ENCODE measurements around the gene LSR. TPM values are rescaled to one million over a fixed set of nuclear protein-coding genes. Genes with fewer than 3 reads are reported as not detected.

Gene LSR
- total RNA-seq, 1 donor from 2014 or later: 27.1 TPM

- Histone ChIP-seq H4K20me1 (ENCODE audit: low read depth) (no peaks in the 10 kb centered on the region), H3K27ac (no peak overlapping the region), H3K79me2 (ENCODE audit: low read depth) (no peaks in the 10 kb centered on the region), H3K4me3 (no peak overlapping the region), H3K9ac (no peak overlapping the region), H3K27me3 (no peaks in the 10 kb centered on the region), H3F3A (ENCODE audit: low read depth) (peaks cover 21% of the 10 kb centered on the region), H3K36me3 (no peaks in the 10 kb centered on the region), H3K4me2 (no peak overlapping the region), H3K9me3 (ENCODE audit: low read depth) (no peaks in the 10 kb centered on the region), H2AFZ (replicated peaks) (peak overlapping the region; percentile 4), H3K4me1 (peaks cover 8% of the 10 kb centered on the region)
- Mint-ChIP-seq H3K27ac (no peak overlapping the region), H3K36me3 (no peaks in the 10 kb centered on the region), H3K9me3 (no peaks in the 10 kb centered on the region), H3K4me3 (no peak overlapping the region), H3K4me1 (no peaks in the 10 kb centered on the region), H3K27me3 (ENCODE audit: insufficient read depth, low read depth) (peaks cover 8% of the 10 kb centered on the region)
- TF ChIP-seq EZH2phosphoT487 (IDR thresholded peaks at IDR 0.05) (no peak), EZH2 (IDR thresholded peaks at IDR 0.05) (no peak), CTCF (IDR thresholded peaks at IDR 0.05) (no peak)
- no peak for DNase-seq (ENCODE audit: low spot score)
Observed at GRCh38 chr19:35294859-35295791, 46.3 kb downstream of the LSR start.

GRCh38 chr19:35295792-35296462 is 47.1 kb downstream of the LSR start:
- Histone ChIP-seq H4K20me1 (ENCODE audit: low read depth) (no peaks in the 10 kb centered on the region), H3K36me3 (no peaks in the 10 kb centered on the region), H3K4me3 (no peak overlapping the region), H3K4me2 (no peak overlapping the region), H3K4me1 (peaks cover 2% of the 10 kb centered on the region), H3K27me3 (no peaks in the 10 kb centered on the region), H3K79me2 (ENCODE audit: low read depth) (no peaks in the 10 kb centered on the region), H3K27ac (no peak overlapping the region), H3F3A (ENCODE audit: low read depth) (peaks cover 21% of the 10 kb centered on the region), H3K9me3 (ENCODE audit: low read depth) (no peaks in the 10 kb centered on the region), H3K9ac (no peak overlapping the region), H2AFZ (replicated peaks) (peak overlapping the region; percentile 4)
- Mint-ChIP-seq H3K9me3 (no peaks in the 10 kb centered on the region), H3K4me1 (no peaks in the 10 kb centered on the region), H3K36me3 (no peaks in the 10 kb centered on the region), H3K27ac (no peak overlapping the region), H3K4me3 (no peak overlapping the region), H3K27me3 (ENCODE audit: insufficient read depth, low read depth) (peaks cover 6% of the 10 kb centered on the region)
- DNase-seq (ENCODE audit: low spot score): no peak
- TF ChIP-seq CTCF (IDR thresholded peaks at IDR 0.05) (no peak), EZH2 (IDR thresholded peaks at IDR 0.05) (no peak), EZH2phosphoT487 (IDR thresholded peaks at IDR 0.05) (no peak)

GRCh38 chr19:35296644-35297514 is 48.1 kb downstream of the LSR start:
- DNase-seq (ENCODE audit: low spot score): no peak
- no peak overlapping the region for H3K4me3 Mint-ChIP-seq
- H2AFZ ChIP-seq (replicated peaks): no peak overlapping the region
- no peak overlapping the region for H3K4me3 ChIP-seq
- H3K27me3 ChIP-seq: no peaks in the 10 kb centered on the region
- H3K9me3 ChIP-seq (ENCODE audit: low read depth): no peaks in the 10 kb centered on the region
- no peaks in the 10 kb centered on the region for H3K36me3 Mint-ChIP-seq
- no peaks in the 10 kb centered on the region for H3K4me1 ChIP-seq
- H4K20me1 ChIP-seq (ENCODE audit: low read depth): no peaks in the 10 kb centered on the region
- H3K36me3 ChIP-seq: no peaks in the 10 kb centered on the region
- H3K9me3 Mint-ChIP-seq: no peaks in the 10 kb centered on the region
- H3F3A ChIP-seq (ENCODE audit: low read depth): peaks cover 21% of the 10 kb centered on the region
- peaks cover 3% of the 10 kb centered on the region for H3K27me3 Mint-ChIP-seq (ENCODE audit: insufficient read depth, low read depth)
- no peaks in the 10 kb centered on the region for H3K79me2 ChIP-seq (ENCODE audit: low read depth)
- no peak overlapping the region for H3K9ac ChIP-seq
- TF ChIP-seq EZH2 (IDR thresholded peaks at IDR 0.05) (no peak), EZH2phosphoT487 (IDR thresholded peaks at IDR 0.05) (no peak), CTCF (IDR thresholded peaks at IDR 0.05) (no peak)
- no peak overlapping the region for H3K4me2 ChIP-seq
- H3K27ac ChIP-seq: no peak overlapping the region
- H3K4me1 Mint-ChIP-seq: no peaks in the 10 kb centered on the region
- H3K27ac Mint-ChIP-seq: no peak overlapping the region

Measured in neural progenitor cell (in vitro differentiated cells).